HG03439 (cell line): ENCODE measurements around the gene CELSR2.
"Not testable (repeated sequence)": the region's sequence is repeated elsewhere in the genome, so short reads cannot be mapped to it uniquely, and the experiment has no call there.

Experiments
- ATAC-seq: cut with Tn5 transposase; IDR thresholded peaks from one replicate; pipeline ENCODE4 v1.9.1; 2021; ENCODE audit warnings: mild to moderate bottlenecking, moderate library complexity; ENCODE audit not compliant: unreplicated experiment

Gene CELSR2, protein sequence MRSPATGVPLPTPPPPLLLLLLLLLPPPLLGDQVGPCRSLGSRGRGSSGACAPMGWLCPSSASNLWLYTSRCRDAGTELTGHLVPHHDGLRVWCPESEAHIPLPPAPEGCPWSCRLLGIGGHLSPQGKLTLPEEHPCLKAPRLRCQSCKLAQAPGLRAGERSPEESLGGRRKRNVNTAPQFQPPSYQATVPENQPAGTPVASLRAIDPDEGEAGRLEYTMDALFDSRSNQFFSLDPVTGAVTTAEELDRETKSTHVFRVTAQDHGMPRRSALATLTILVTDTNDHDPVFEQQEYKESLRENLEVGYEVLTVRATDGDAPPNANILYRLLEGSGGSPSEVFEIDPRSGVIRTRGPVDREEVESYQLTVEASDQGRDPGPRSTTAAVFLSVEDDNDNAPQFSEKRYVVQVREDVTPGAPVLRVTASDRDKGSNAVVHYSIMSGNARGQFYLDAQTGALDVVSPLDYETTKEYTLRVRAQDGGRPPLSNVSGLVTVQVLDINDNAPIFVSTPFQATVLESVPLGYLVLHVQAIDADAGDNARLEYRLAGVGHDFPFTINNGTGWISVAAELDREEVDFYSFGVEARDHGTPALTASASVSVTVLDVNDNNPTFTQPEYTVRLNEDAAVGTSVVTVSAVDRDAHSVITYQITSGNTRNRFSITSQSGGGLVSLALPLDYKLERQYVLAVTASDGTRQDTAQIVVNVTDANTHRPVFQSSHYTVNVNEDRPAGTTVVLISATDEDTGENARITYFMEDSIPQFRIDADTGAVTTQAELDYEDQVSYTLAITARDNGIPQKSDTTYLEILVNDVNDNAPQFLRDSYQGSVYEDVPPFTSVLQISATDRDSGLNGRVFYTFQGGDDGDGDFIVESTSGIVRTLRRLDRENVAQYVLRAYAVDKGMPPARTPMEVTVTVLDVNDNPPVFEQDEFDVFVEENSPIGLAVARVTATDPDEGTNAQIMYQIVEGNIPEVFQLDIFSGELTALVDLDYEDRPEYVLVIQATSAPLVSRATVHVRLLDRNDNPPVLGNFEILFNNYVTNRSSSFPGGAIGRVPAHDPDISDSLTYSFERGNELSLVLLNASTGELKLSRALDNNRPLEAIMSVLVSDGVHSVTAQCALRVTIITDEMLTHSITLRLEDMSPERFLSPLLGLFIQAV (N-terminal part only)

GRCh38 chr1:109248797-109249629 lies at the start of gene CELSR2:
TSS of gene CELSR2 (plus strand) at chr1:109249539. CDS start at chr1:109250080, 541 bp downstream.
- peak; percentile 74 for ATAC-seq

DNA sequence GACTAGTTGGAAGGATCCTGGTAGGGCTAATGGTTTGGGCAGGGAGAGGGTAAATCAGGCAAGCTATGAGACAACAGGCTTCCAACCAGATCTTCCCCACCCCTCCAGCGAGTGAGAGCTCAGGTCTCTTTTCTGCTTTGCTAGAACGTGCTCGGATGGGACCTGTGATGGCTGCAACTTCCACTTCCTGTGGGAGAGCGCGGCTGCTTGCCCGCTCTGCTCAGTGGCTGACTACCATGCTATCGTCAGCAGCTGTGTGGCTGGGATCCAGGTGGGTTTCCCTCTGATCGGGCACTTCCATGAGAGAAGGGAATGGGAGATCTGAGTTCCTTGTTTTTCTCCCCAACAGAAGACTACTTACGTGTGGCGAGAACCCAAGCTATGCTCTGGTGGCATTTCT lies 49.6 kb upstream of the CELSR2 start:
- no peak for ATAC-seq

- no peak for ATAC-seq
Measured at GRCh38 chr1:109201123-109201703, 48.1 kb upstream of the CELSR2 start.

GRCh38 chr1:109204484-109204883 lies 44.9 kb upstream of the CELSR2 start:
- no peak for ATAC-seq

- no peak for ATAC-seq
Measured at GRCh38 chr1:109206339-109206738, 43.0 kb upstream of the CELSR2 start.

DNA sequence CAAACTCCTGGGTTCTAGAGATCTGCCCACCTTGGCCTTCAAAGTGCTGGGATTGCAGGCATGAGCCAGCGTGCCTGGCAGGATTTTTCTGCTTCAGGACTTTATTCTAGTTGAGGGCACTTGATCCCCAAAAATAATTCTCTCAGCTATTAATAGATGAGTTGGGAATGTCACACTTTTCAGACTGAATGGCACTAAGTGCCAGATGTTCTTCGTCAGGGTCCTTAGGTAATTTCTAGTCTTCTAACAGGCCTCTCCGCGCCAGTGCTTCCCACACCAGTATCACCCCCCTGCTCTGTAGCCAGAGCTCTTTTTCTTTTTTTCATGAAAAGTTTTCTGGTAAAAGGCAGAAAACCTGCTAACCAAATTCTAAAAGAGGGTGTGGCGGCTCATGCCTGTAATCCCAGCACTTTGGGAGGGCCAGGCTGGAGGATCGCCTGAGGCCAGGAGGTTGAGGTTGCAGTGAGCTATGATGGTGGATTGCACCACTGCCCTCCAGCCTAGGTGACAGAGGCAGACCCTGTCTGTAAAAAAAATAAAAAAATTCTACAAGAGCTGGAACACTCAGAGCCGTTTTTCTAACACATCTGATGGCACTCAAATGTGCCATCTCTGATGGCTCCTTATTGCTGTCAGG lies 41.8 kb upstream of the CELSR2 start:
- no peak for ATAC-seq

DNA sequence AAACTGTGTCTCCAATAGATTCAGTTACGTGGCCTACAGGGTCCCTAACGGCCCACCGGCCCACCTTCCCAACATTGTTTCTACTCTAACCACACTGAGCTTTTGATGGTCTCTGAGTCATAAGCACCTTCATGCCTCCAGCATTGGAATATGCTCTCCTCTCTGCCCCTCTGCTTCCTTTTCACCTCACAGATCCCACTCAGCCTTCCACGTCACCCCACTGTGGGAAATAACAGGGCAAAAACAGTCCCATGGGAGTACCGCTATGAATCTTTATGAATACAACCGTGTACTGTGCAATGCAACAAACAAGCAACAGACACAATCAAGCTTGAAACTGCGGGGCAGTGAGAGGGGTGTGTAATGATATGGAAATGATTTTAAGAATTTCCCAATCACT lies 40.9 kb upstream of the CELSR2 start:
- ATAC-seq = no peak

- ATAC-seq = no peak
Measured at GRCh38 chr1:109208836-109209463, 40.4 kb upstream of the CELSR2 start.

DNA sequence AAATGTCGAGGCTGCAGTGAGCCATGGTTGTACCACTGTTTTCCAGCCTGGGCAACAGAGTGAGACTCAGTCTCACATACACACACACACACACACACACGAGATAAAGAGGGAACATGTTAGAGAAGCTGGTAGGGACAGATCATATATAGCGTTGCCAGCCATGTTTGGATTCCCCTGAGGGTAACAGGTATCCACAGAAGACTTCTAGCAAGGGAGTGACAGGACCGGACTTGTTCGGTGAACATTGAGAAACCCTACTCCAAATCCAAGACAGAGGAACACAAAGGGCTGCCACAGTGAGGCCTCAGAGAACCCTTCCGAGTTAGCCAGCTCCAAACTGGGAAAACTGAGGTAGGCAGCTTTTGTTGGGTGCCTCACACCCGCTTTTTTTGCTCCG lies 39.3 kb upstream of the CELSR2 start:
- ATAC-seq = no peak

DNA sequence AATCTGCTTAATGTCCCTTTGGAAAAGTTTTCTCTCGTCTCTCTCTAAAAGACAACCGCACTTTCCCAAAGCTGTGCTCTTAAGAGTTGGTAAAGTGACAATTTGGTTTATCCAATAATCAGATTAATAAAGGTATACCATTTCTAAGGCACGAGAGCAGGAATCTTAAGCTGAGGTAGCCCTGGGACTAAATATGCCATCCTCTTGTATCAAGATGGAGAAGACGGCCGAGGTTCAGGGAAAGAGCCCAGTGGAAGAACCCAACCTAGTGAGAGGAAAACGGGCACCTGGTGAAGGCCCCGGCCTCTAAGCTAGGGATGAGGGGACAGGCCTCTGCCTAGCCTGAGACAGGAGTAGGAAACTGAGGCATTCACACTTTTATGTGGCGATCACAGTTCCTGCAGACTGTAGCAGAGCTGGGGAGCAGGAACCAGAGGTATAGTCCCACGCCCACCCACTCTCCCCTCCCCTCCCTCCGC lies 36.0 kb upstream of the CELSR2 start:
- peak; percentile 26 for ATAC-seq

- ATAC-seq = peak; percentile 87
Measured at GRCh38 chr1:109213824-109214693, 35.3 kb upstream of the CELSR2 start, which contains the start of gene SARS1. TSS of gene SARS1 (plus strand) at chr1:109213918. CDS start at chr1:109213993, 75 bp downstream.

- no peak for ATAC-seq
Measured at GRCh38 chr1:109214695-109215623, 34.4 kb upstream of the CELSR2 start.

- ATAC-seq = no peak
Measured at GRCh38 chr1:109216662-109217061, 32.7 kb upstream of the CELSR2 start.

- no peak for ATAC-seq
Measured at GRCh38 chr1:109218516-109218915, 30.8 kb upstream of the CELSR2 start.

DNA sequence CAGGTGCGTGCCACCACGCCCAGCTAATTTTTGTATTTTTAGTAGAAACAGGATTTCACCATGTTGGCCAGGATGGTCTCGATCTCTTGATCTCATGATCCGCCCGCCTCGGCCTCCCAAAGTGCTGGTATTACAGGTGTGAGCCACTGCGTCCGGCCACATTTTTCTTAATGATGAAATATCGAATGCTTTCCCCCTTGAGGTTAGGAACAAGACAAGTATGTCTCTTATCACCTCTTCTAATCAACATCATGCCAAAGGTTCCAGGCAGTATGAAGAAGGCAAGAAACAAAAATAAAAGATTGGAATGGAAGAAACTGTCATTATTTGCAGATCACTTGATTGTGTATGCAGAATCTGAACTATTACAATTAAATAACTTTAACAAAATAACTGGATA lies 28.1 kb upstream of the CELSR2 start:
- not testable (repeated sequence) for ATAC-seq

DNA sequence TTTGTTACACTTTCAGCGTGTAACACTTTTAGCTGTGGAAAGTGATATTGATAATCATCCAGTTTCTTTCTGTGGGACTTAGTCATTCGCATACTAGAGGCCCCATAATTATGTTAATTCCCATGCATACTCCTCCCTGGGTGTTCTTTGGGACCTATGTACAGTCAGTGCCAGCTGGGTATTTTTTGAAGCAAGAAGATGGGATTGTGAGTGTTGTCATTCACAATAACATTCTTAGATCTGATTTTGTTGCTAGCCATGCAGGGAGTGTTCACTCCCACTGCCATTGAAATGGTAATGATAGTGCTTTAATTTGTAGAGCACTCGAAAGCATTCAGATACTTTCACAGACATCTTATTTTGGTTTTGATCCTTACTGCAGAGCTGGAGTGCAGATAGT lies 24.0 kb upstream of the CELSR2 start:
- no peak for ATAC-seq
